Upper lobe of left lung (tissue), 6 donors: ENCODE results near the gene EFNA5. TPM values are rescaled to one million over a fixed set of nuclear protein-coding genes. Genes with fewer than 3 reads are reported as not detected.

Experiments used
- ATAC-seq, 2 donors: fragments of 200-7000 bp; cut with Tn5 transposase; one replicate each; pipeline ENCODE4 v1.9.1; 2022; ENCODE audit warnings: mild to moderate bottlenecking in 2 of 2, moderate library complexity in 2 of 2; ENCODE audit not compliant: low FRiP score in 2 of 2
- DNase-seq, 2 donors: peaks; one replicate each; pipeline ENCODE4 v3.0.0-alpha.2; 2019 to 2020
- H3K27ac ChIP-seq, 4 donors: fragments of 200-600 bp; sonication (generic); one replicate each; pipeline ENCODE4 v1.5.1; 2016 to 2019
- H3K27me3 ChIP-seq, 4 donors: fragments of 200-600 bp; sonication (generic); one replicate each; pipeline ENCODE4 v1.5.1; 2017 to 2019
- H3K36me3 ChIP-seq, 4 donors: fragments of 200-600 bp; sonication (generic); one replicate each; pipeline ENCODE4 v1.5.1; 2016 to 2019
- H3K4me1 ChIP-seq, 4 donors: fragments of 200-600 bp; sonication (generic); one replicate each; pipeline ENCODE4 v1.5.1; 2018 to 2019
- H3K4me3 ChIP-seq, 4 donors: fragments of 200-600 bp; sonication (generic); one replicate each; pipeline ENCODE4 v1.5.1; 2017 to 2019; ENCODE audit warnings: mild to moderate bottlenecking in 2 of 4, moderate library complexity in 1 of 4
- H3K9me3 ChIP-seq, 4 donors: fragments of 200-600 bp; sonication (generic); one replicate each; pipeline ENCODE4 v1.5.1; 2018 to 2019
- EP300 ChIP-seq, 4 donors: sonication (generic); formaldehyde crosslinking; IDR thresholded peaks; one replicate each; pipeline ENCODE4 v1.5.1; 2017; ENCODE audit warnings: antibody characterized with exemption in 4 of 4, control low read depth in 2 of 4
- POLR2A ChIP-seq, 4 donors: fragments of 450-650 bp; IDR thresholded peaks; one replicate each; pipeline ENCODE4 v1.5.1; 2016 to 2017; ENCODE audit warnings: antibody characterized with exemption in 4 of 4, mild to moderate bottlenecking in 2 of 4
- POLR2AphosphoS5 ChIP-seq, 2 donors: sonication (generic); formaldehyde crosslinking; IDR thresholded peaks; one replicate each; pipeline ENCODE4 v1.5.1; 2017; ENCODE audit warnings: antibody characterized with exemption in 2 of 2
- WGBS, 2 donors: methylation state at CpG; one replicate each; pipeline ENCODE4 v1.1.5; 2017 to 2018; 5-methylcytosine and 5-hydroxymethylcytosine counted together
- total RNA-seq, 6 donors: library from RNA; depleted of rRNA in 4 of 6; stranded (reverse); fragments of >200 nt in 4 of 6; gene quantifications; one replicate each; pipeline versions ENCODE4 v1.1.0 to v1.2.1, GENCODE V29; 2016 to 2021
- TF ChIP-seq, protein P1 (sequence below), 6 experiments: fragments of 450-650 bp in 4 of 6; fragments of 200-600 bp in 2 of 6; sonication (generic) in 2 of 6; IDR thresholded peaks; one replicate each; pipeline ENCODE4 v1.5.1; 2016 to 2019; ENCODE audit warnings: antibody characterized with exemption in 6 of 6
- donor health status: DM: no; HTN: no; CAD: no; lungs with moderate emphysema.
- donor health status: DM: no; HTN: yes; CAD: no; lungs with severe emphysema.

EFNA5 gene
- total RNA-seq, 6 donors from 2014 or later, result 4.1 to 41.9 (median 7.3) TPM

DNA sequence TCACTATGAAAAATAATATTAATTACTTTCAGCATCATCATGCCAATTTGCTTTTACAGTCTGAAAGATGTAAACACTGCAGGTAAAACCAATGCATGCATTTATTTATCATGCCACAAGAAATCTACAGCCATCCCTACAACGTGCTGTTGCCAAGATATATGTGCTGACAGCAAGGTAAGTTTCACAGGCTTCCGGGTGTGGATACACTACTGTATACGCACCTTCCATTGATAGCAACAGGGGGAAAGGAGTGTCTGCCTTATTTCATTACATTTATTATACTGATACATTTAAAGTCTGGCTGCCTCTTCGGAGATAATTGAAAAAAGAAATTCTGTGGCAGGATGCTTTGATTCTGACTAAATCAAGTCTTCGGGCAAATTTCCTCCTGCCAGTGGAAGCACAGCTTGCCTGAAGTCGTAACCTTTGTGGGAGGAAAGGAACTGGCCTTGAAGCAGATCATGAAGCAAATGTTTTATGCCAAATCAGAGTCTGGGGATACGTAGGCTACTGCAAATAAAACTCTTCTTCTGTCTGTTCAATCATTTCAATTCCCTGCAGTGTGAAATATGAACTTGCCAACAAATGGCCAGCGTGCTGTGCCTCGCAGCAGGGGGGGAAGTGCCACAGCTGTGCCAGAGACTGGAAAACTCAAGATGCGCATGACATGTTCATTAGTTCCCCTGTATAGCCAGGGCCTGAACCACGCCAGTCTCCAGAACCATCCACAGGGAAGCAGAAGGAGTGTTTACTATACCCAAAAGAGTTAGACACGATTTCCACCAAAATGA, 268.1 kb downstream of the EFNA5 start:
- no peak overlapping the region for H3K27ac ChIP-seq
- TF ChIP-seq POLR2A (IDR thresholded peaks at IDR 0.05) (no peak), POLR2AphosphoS5 (IDR thresholded peaks at IDR 0.05) (no peak), EP300 (IDR thresholded peaks at IDR 0.05) (no peak)
- TF ChIP-seq, protein P1, sequence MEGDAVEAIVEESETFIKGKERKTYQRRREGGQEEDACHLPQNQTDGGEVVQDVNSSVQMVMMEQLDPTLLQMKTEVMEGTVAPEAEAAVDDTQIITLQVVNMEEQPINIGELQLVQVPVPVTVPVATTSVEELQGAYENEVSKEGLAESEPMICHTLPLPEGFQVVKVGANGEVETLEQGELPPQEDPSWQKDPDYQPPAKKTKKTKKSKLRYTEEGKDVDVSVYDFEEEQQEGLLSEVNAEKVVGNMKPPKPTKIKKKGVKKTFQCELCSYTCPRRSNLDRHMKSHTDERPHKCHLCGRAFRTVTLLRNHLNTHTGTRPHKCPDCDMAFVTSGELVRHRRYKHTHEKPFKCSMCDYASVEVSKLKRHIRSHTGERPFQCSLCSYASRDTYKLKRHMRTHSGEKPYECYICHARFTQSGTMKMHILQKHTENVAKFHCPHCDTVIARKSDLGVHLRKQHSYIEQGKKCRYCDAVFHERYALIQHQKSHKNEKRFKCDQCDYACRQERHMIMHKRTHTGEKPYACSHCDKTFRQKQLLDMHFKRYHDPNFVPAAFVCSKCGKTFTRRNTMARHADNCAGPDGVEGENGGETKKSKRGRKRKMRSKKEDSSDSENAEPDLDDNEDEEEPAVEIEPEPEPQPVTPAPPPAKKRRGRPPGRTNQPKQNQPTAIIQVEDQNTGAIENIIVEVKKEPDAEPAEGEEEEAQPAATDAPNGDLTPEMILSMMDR (IDR thresholded peaks at IDR 0.05), result no peak
- no peak for DNase-seq
- no peaks in the 10 kb centered on the region for H3K9me3 ChIP-seq
- ATAC-seq, result peak in 1 of 2 donors; percentile 56
- 78 to 82% methylated on average over 12 of the region's 12 CpGs for WGBS, 2 donors
- H3K27me3 ChIP-seq, result no peaks in the 10 kb centered on the region
- peaks cover 0 to 12% (median 0%) of the 10 kb centered on the region in 4 donors for H3K4me1 ChIP-seq
- H3K36me3 ChIP-seq, result no peaks in the 10 kb centered on the region
- H3K4me3 ChIP-seq, result no peak overlapping the region

DNA sequence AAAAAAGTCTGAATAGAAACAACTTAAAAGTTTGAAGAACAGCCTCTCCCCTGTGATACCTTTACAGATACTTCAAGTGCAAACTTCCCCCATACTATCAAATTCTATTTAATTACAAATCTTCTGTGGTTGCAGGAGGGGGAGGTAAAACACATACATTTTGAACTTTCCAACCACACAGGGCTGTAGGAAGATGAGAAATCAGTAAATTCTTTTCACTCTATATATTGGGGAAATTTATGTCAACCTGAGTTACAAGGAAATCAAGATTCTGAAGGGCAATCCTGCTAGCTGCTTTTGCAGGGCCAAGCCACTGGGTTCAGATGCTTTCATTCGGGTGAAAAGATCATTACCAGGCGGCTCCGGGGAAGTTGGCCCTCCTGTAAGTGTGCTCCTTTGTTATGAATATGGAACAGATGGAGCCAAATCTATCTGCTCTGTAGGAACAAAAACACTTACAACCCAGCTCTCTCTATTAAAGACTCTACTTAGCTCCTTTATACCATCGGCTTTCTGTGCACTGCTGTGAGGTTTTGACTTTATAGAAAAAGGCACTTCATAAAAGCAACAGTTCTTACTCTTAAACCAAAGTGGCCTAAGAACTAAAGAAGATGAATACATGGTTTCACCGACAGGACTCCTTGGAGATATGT, 269.1 kb downstream of the EFNA5 start:
- 76 to 79% methylated on average over 5 of the region's 5 CpGs for WGBS, 2 donors
- DNase-seq (no peak), ATAC-seq (no peak)
- H3K27ac ChIP-seq, result no peak overlapping the region
- H3K9me3 ChIP-seq, result no peaks in the 10 kb centered on the region
- no peak overlapping the region for H3K4me3 ChIP-seq
- H3K4me1 ChIP-seq, result peaks cover 0 to 12% (median 0%) of the 10 kb centered on the region in 4 donors
- H3K36me3 ChIP-seq, result no peaks in the 10 kb centered on the region
- H3K27me3 ChIP-seq, result no peaks in the 10 kb centered on the region
- TF ChIP-seq, protein P1 (IDR thresholded peaks at IDR 0.05), result no peak
- TF ChIP-seq POLR2AphosphoS5 (IDR thresholded peaks at IDR 0.05), result no peak

DNA sequence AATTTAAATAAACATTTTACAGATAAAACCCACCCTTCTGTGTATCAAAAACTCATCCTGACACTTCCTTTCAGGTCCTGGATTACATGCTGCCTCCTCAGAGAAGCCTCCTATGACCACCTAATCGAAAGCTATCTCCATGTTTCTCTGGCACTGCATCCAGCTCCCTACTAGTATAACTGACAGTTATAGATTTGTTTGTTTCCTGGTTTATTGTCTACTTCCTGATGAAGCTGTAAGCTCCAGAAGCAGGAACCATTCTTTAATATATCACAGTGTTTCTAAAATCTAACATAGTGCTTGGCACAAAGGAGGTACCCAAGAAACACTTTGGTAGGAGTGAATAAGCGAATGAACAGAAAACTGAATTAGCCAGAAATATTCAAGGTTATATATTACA, 270.4 kb downstream of the EFNA5 start:
- 78 to 87% methylated on average over 2 of the region's 2 CpGs for WGBS, 2 donors
- no peak for TF ChIP-seq POLR2A (IDR thresholded peaks at IDR 0.05)
- TF ChIP-seq, protein P1 (IDR thresholded peaks at IDR 0.05), result no peak
- no peak for TF ChIP-seq POLR2AphosphoS5 (IDR thresholded peaks at IDR 0.05)
- TF ChIP-seq EP300 (IDR thresholded peaks at IDR 0.05), result no peak
- H3K27me3 ChIP-seq, result no peaks in the 10 kb centered on the region
- ATAC-seq (no peak), DNase-seq (no peak)
- H3K9me3 ChIP-seq, result no peaks in the 10 kb centered on the region
- H3K4me1 ChIP-seq, result peaks cover 0 to 12% (median 0%) of the 10 kb centered on the region in 4 donors
- no peak overlapping the region for H3K27ac ChIP-seq
- H3K36me3 ChIP-seq, result no peaks in the 10 kb centered on the region
- no peak overlapping the region for H3K4me3 ChIP-seq

DNA sequence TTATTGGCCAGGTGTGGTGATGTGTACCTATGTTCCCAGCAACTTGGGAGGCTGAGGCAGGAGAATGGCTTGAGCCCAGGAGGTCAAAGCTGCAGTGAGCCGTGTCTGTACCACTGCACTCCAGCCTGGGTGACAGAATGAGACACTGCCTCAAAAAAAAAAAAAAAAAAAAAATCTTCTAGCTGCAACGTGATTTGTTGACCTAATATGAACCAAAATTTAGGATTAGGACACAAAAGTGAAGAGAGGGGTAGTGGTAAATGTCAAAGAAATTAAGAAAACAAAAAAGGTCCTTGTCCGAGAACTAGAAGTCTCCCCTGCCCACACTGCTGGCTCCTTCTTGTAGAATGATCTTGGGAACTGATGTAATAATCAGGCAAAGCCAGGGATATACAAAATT, 272.0 kb downstream of the EFNA5 start:
- DNase-seq (no peak), ATAC-seq (no peak)
- H3K9me3 ChIP-seq, result no peaks in the 10 kb centered on the region
- H3K27me3 ChIP-seq, result no peaks in the 10 kb centered on the region
- H3K4me3 ChIP-seq, result no peak overlapping the region
- no peaks in the 10 kb centered on the region for H3K36me3 ChIP-seq
- TF ChIP-seq EP300 (IDR thresholded peaks at IDR 0.05) (no peak), POLR2A (IDR thresholded peaks at IDR 0.05) (no peak), POLR2AphosphoS5 (IDR thresholded peaks at IDR 0.05) (no peak)
- TF ChIP-seq, protein P1 (IDR thresholded peaks at IDR 0.05), result no peak
- WGBS, 2 donors, result 89 to 91% methylated on average over 3 of the region's 3 CpGs
- no peak overlapping the region for H3K27ac ChIP-seq
- H3K4me1 ChIP-seq, result peaks cover 0 to 1% (median 0%) of the 10 kb centered on the region in 4 donors
